Measurements from ENCODE around the gene PLOD3.
A peak's percentile ranks its signal among the peaks of the same experiment; 100 is the strongest.

The PLOD3 gene

DNA sequence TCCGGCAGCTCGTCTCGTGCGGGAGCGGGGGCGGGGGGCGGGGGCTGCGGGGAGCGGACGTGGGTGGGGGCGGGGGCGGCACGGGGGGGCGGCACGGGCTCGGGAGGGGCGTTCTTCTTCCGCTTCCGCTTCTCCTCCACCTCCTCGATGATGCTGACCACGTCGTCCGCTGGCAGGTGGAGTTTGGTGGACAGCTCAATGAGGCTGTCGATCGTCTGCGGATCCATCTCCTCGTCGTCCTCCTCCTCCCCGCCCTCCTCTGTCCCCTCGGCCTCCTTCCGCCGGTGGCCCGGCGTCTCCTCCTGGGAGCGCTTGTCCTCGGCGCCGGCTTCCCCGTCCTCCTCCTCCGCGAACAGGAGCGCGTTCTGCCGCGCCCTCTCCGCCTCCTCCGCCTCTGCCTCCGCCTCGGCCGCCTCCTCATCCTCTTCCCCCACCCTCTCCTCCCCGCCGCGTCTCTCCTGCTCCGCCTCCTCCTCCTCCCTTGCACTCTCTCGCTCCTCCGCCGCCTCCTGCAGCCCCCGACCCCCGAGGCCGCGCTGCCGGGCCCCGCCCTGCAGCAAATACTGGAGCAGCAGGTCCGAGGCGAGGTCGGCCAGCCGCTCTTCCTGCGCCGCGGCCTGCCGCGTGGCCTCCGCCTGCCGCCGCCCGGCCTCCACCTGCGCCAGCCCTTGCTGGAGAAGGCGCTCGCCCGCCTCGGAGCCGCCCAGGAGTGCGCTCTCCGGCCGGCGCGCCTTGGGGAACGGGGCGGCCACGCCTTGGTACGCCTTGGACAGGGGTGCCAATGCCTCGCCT is 53.9 kb downstream of the PLOD3 start:
- DNase-seq, result peak; percentile 82

GRCh38 chr7:101162551-101163278 is 54.7 kb downstream of the PLOD3 start:
- DNase-seq, result peak; percentile 82

DNA sequence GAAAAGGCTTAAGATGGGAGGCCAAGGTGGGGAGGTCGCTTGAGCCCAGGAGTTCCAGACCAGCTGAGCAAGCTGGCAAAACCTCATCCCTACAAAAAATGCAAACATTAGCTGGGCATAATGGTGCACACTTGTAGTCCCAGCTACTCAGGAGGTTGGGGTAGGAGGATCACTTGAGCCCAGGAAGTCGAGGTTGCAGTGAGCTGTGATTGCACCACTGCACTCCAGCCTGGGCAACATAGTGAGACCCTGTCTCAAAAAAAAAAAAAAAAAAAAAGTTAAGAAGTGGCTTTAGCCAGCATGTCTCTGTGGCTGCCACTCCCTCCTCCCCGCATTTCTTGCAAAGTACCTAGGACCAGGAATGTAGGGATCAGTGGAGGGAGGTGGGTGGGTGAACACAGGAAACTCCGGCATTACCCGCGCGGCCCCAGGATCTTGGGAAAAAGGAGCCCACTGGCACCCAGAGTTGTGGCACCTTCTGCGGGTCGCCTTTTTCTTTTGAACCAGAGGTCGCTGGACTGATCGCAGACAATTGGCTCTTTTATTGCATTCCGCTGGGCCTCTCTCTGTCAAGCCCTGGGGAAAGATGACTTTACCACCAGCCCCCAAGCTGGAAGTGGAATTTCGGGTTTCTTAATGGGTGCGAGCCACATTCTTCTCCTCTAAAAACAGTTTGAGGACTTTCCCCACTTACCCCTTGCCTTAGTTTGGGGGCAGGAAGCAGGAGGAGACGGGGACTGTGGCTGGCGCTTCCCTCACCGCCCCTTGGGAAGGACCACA is 55.5 kb downstream of the PLOD3 start:
- no peak for DNase-seq

GRCh38 chr7:101160910-101161309 is 56.5 kb downstream of the PLOD3 start:
- no peak for DNase-seq

- no peak for DNase-seq
These were observed 57.4 kb downstream of the PLOD3 start for GRCh38 chr7:101159696-101160674.

- no peak for DNase-seq
These were observed 60.4 kb downstream of the PLOD3 start for GRCh38 chr7:101156866-101157589.

DNA sequence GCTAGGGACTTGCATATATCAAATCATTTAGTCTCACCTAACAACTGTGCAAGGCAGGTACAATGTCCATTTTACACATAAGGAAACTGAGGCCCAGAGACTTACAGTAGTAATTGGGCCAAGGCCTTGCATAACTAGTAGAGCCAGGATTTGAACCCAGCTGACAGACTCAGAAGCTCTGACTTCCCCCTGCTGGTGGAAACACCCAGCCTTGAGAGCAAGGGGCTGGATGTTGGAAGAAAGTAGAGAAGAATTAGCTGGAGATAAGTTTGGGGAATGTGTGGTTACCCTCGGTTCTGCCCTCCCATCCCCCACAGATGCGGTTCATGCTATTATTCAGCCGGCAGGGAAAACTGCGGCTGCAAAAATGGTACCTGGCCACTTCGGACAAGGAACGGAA is 61.1 kb downstream of the PLOD3 start:
- no peak for DNase-seq
